HepG2 (cell line): ENCODE results near the gene RAB43. TPM values are rescaled to one million over a fixed set of nuclear protein-coding genes. Genes with fewer than 3 reads are reported as not detected.
A peak's percentile ranks its signal among the peaks of the same experiment; 100 is the strongest.

Source experiments
- CBX1 ChIP-seq: IDR thresholded peaks from one replicate; pipeline ENCODE4 v1.6.1; 2016; ENCODE audit warnings: antibody characterized with exemption, low read depth
- CSRNP1 ChIP-seq: sonication (generic); formaldehyde crosslinking; IDR thresholded peaks from 2 replicates; pipeline ENCODE4 v1.8.1; 2023; ENCODE audit warnings: mild to moderate bottlenecking, missing genetic modification reagents
- KMT2A ChIP-seq: sonication (generic); formaldehyde crosslinking; IDR thresholded peaks from 2 replicates; pipeline ENCODE4 v1.4.0; 2020; ENCODE audit warnings: missing genetic modification reagents
- NCOA1 ChIP-seq: sonication (generic); formaldehyde crosslinking; IDR thresholded peaks from 2 replicates; pipeline ENCODE4 v1.9.0; 2021; ENCODE audit warnings: missing genetic modification reagents
- PAX8 ChIP-seq: sonication (generic); formaldehyde crosslinking; IDR thresholded peaks from 2 replicates; pipeline ENCODE4 v1.8.0; 2022; ENCODE audit warnings: mild to moderate bottlenecking, missing genetic modification reagents, borderline replicate concordance
- PPARG ChIP-seq: conservative IDR thresholded peaks from 2 replicates; pipeline ENCODE4 v1.6.1; 2016; ENCODE audit warnings: missing biosample characterization, missing genetic modification reagents
- SAP130 ChIP-seq: IDR thresholded peaks from 2 replicates; pipeline ENCODE4 v1.6.1; 2016; ENCODE audit warnings: low read depth
- TEAD2 ChIP-seq: sonication (generic); formaldehyde crosslinking; IDR thresholded peaks from 2 replicates; pipeline ENCODE4 v1.9.0; 2021; ENCODE audit warnings: missing genetic modification reagents
- ZBTB20 ChIP-seq: sonication (generic); formaldehyde crosslinking; IDR thresholded peaks from 2 replicates; pipeline ENCODE4 v1.8.1; 2023; ENCODE audit warnings: missing genetic modification reagents, low read depth, mild to moderate bottlenecking, borderline replicate concordance
- ZGPAT ChIP-seq: IDR thresholded peaks from 2 replicates; pipeline ENCODE4 v1.6.1; 2016; ENCODE audit warnings: mild to moderate bottlenecking
- ZNF136 ChIP-seq: sonication (generic); formaldehyde crosslinking; IDR thresholded peaks from 2 replicates; pipeline ENCODE4 v1.8.1; 2022; ENCODE audit warnings: low read depth, mild to moderate bottlenecking, moderate library complexity, missing genetic modification reagents
- ZNF362 ChIP-seq: sonication (generic); formaldehyde crosslinking; IDR thresholded peaks from 2 replicates; pipeline ENCODE4 v1.4.0; 2020; ENCODE audit warnings: missing genetic modification reagents, mild to moderate bottlenecking, borderline replicate concordance
- ZNF598 ChIP-seq: sonication (generic); formaldehyde crosslinking; IDR thresholded peaks from 2 replicates; pipeline ENCODE4 v1.5.1; 2020; ENCODE audit warnings: mild to moderate bottlenecking, missing genetic modification reagents, borderline replicate concordance
- polyA plus RNA-seq, 8 experiments: library from polyadenylated mRNA; depleted of rRNA in 3 of 8; stranded (reverse) in 7 of 8; unstranded in 1 of 8; fragments of >200 nt; fragmentation: Illumina TruSeq in 4 of 8; extraction: Trizol in 4 of 8; gene quantifications; 2 replicates each; pipeline versions ENCODE4 v1.2.1 to v1.2.3, GENCODE V29; 2011 to 2016; ENCODE audit warnings: low read depth in 4 of 8, missing spikeins in 1 of 8, mixed read lengths in 1 of 8; ENCODE audit not compliant: insufficient read depth in 1 of 8
- total RNA-seq, 5 experiments: library from RNA; depleted of rRNA; stranded (reverse); fragments of >200 nt; fragmentation: Illumina TruSeq; extraction: Trizol; gene quantifications; 2 replicates each; pipeline ENCODE4 v1.2.3, GENCODE V29; 2016; ENCODE audit warnings: low read depth in 1 of 5
- TF ChIP-seq, protein P1 (sequence below), 2 experiments: fragments of 450-650 bp in 1 of 2; sonication (generic) in 1 of 2; formaldehyde crosslinking in 1 of 2; IDR thresholded peaks; 2 replicates each; pipeline versions ENCODE4 v1.6.1 to v1.8.0; 2016 to 2022; ENCODE audit warnings: antibody characterized with exemption in 1 of 2, mild to moderate bottlenecking in 1 of 2, missing genetic modification reagents in 1 of 2
- TF ChIP-seq, protein P2 (sequence below): sonication (generic); formaldehyde crosslinking; IDR thresholded peaks from 2 replicates; pipeline ENCODE4 v1.8.0; 2023; ENCODE audit warnings: mild to moderate bottlenecking, missing genetic modification reagents

The RAB43 gene
- total and polyA plus RNA-seq, 2 of the 13 experiments (the other 11 are each of a cell fraction or from before 2014, with no cell fraction given), result 11.8 to 18.4 TPM

GRCh38 chr3:129054605-129055104 is 66.9 kb downstream of the RAB43 start (continued):
- TF ChIP-seq ZNF362 (peak; percentile 41; the same call in 1 of the 2 replicates), ZNF136 (no peak), PAX8 (CRISPR knock-in tag) (no peak), CBX1 (no peak), KMT2A (no peak), ZGPAT (CRISPR knock-in tag) (no peak), SAP130 (CRISPR knock-in tag) (peak; percentile 52; the same call in 1 of the 2 replicates), PPARG (CRISPR knock-in tag) (no peak), CSRNP1 (CRISPR knock-in tag) (peak; percentile 34; the same call in 1 of the 2 replicates), TEAD2 (CRISPR knock-in tag) (no peak), NCOA1 (no peak), ZBTB20 (CRISPR knock-in tag) (0 out of 2 replicates have a peak, but pooled peaks have one; percentile 40), ZNF598 (CRISPR knock-in tag) (no peak)
- TF ChIP-seq, protein P1, sequence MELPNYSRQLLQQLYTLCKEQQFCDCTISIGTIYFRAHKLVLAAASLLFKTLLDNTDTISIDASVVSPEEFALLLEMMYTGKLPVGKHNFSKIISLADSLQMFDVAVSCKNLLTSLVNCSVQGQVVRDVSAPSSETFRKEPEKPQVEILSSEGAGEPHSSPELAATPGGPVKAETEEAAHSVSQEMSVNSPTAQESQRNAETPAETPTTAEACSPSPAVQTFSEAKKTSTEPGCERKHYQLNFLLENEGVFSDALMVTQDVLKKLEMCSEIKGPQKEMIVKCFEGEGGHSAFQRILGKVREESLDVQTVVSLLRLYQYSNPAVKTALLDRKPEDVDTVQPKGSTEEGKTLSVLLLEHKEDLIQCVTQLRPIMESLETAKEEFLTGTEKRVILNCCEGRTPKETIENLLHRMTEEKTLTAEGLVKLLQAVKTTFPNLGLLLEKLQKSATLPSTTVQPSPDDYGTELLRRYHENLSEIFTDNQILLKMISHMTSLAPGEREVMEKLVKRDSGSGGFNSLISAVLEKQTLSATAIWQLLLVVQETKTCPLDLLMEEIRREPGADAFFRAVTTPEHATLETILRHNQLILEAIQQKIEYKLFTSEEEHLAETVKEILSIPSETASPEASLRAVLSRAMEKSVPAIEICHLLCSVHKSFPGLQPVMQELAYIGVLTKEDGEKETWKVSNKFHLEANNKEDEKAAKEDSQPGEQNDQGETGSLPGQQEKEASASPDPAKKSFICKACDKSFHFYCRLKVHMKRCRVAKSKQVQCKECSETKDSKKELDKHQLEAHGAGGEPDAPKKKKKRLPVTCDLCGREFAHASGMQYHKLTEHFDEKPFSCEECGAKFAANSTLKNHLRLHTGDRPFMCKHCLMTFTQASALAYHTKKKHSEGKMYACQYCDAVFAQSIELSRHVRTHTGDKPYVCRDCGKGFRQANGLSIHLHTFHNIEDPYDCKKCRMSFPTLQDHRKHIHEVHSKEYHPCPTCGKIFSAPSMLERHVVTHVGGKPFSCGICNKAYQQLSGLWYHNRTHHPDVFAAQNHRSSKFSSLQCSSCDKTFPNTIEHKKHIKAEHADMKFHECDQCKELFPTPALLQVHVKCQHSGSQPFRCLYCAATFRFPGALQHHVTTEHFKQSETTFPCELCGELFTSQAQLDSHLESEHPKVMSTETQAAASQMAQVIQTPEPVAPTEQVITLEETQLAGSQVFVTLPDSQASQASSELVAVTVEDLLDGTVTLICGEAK (IDR thresholded peaks at IDR 0.05), result no peak
- TF ChIP-seq, protein P1 (CRISPR knock-in tag; IDR thresholded peaks at IDR 0.05), result no peak
- TF ChIP-seq, protein P2, sequence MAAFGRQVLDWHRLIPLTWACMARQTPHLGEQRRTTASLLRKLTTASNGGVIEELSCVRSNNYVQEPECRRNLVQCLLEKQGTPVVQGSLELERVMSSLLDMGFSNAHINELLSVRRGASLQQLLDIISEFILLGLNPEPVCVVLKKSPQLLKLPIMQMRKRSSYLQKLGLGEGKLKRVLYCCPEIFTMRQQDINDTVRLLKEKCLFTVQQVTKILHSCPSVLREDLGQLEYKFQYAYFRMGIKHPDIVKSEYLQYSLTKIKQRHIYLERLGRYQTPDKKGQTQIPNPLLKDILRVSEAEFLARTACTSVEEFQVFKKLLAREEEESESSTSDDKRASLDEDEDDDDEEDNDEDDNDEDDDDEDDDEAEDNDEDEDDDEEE, result no peak
